IMR-90 (cell line): ENCODE measurements around the gene TTC7B. TPM values are rescaled to one million over a fixed set of nuclear protein-coding genes. Genes with fewer than 3 reads are reported as not detected.

Experiments used
- ATAC-seq: fragments of 200-7000 bp; cut with Tn5 transposase; 2 replicates; pipeline ENCODE4 v1.9.1; 2020; ENCODE audit warnings: low read depth, mild to moderate bottlenecking, moderate library complexity
- BruUV-seq: library from RNA; stranded (reverse); fragments of 400-500 nt; replicated peaks from 2 replicates; lab custom pipeline; 2021; lab: Mats Ljungman, UMichigan
- CTCF ChIA-PET: fragments of 300-600 bp; formaldehyde crosslinking; extraction: SDS; loops from one replicate; lab custom pipeline; 2021; ENCODE audit warnings: antibody characterized with exemption; lab: Yijun Ruan, JAX
- POLR2A ChIA-PET: fragments of 300-600 bp; sonication (Branson Sonifier 250); formaldehyde crosslinking; loops from one replicate; lab custom pipeline; 2022; ENCODE audit warnings: antibody characterized with exemption; ENCODE audit not compliant: unreplicated experiment; lab: Charles Lee
- DNase-seq: peaks from one replicate; pipeline ENCODE4 v3.0.0; 2013
- H2AFZ ChIP-seq: replicated peaks from 2 replicates; pipeline ENCODE3; 2013; ENCODE audit warnings: low read length, mild to moderate bottlenecking; ENCODE audit not compliant: poor library complexity
- H2AK5ac ChIP-seq: 2 replicates; pipeline ENCODE4 v1.6.1; 2013; ENCODE audit warnings: low read depth, low read length, inconsistent platforms
- H2AK9ac ChIP-seq: replicated peaks from 2 replicates; pipeline ENCODE3; 2013; ENCODE audit warnings: mild to moderate bottlenecking, low read depth, low read length, moderate library complexity; ENCODE audit not compliant: poor library complexity
- H2BK120ac ChIP-seq: 2 replicates; pipeline ENCODE4 v1.6.1; 2013; ENCODE audit warnings: low read depth, low read length, inconsistent platforms
- H2BK15ac ChIP-seq: 3 replicates; pipeline ENCODE4 v1.6.1; 2013; ENCODE audit warnings: low read depth, low read length, inconsistent platforms
- H2BK20ac ChIP-seq: 2 replicates; pipeline ENCODE4 v1.6.1; 2013; ENCODE audit warnings: low read depth, mild to moderate bottlenecking, inconsistent platforms, low read length, moderate library complexity
- H2BK5ac ChIP-seq: 2 replicates; pipeline ENCODE4 v1.6.1; 2013; ENCODE audit warnings: mild to moderate bottlenecking, low read depth, low read length, inconsistent platforms; ENCODE audit not compliant: poor library complexity, severe bottlenecking
- H3K14ac ChIP-seq: replicated peaks from 2 replicates; pipeline ENCODE4 v1.6.1; 2013; ENCODE audit warnings: low read depth, low read length, inconsistent platforms
- H3K18ac ChIP-seq: 2 replicates; pipeline ENCODE4 v1.6.1; 2013; ENCODE audit warnings: low read depth, low read length, control low read depth
- H3K23ac ChIP-seq: 2 replicates; pipeline ENCODE4 v1.6.1; 2013; ENCODE audit warnings: low read depth, low read length, inconsistent platforms
- H3K27ac ChIP-seq: 2 replicates; pipeline ENCODE4 v1.5.1; 2013; ENCODE audit warnings: mild to moderate bottlenecking, control low read depth, low read length; ENCODE audit not compliant: insufficient read depth
- H3K27me3 ChIP-seq: 2 replicates; pipeline ENCODE4 v1.6.1; 2013; ENCODE audit warnings: low read length; ENCODE audit not compliant: control insufficient read depth, insufficient read depth
- H3K36me3 ChIP-seq: 2 replicates; pipeline ENCODE4 v1.6.1; 2013; ENCODE audit warnings: low read length, mixed read lengths; ENCODE audit not compliant: control insufficient read depth, insufficient read depth
- H3K4ac ChIP-seq: 2 replicates; pipeline ENCODE4 v1.6.1; 2013; ENCODE audit warnings: low read depth, low read length, inconsistent platforms
- H3K4me1 ChIP-seq: 2 replicates; pipeline ENCODE4 v1.6.1; 2013; ENCODE audit warnings: low read length, mixed read lengths; ENCODE audit not compliant: control insufficient read depth, insufficient read depth
- H3K4me2 ChIP-seq: 2 replicates; pipeline ENCODE4 v1.6.1; 2013; ENCODE audit warnings: low read depth, mild to moderate bottlenecking, control low read depth, low read length, moderate library complexity
- H3K4me3 ChIP-seq: 2 replicates; pipeline ENCODE4 v1.5.1; 2013; ENCODE audit warnings: low read depth, mild to moderate bottlenecking, control low read depth, low read length, moderate library complexity; ENCODE audit not compliant: insufficient read depth
- H3K56ac ChIP-seq: 2 replicates; pipeline ENCODE4 v1.6.1; 2013; ENCODE audit warnings: low read length, inconsistent platforms; ENCODE audit not compliant: insufficient read depth; ENCODE audit errors: extremely low read depth
- H3K79me1 ChIP-seq, 2 experiments: 2 replicates each; pipeline ENCODE4 v1.6.1; 2013; ENCODE audit warnings: low read length in 2 of 2, inconsistent platforms in 1 of 2, low read depth in 1 of 2
- H3K9ac ChIP-seq: 2 replicates; pipeline ENCODE4 v1.6.1; 2013; ENCODE audit warnings: low read depth, low read length, control low read depth
- H3K9me1 ChIP-seq: 2 replicates; pipeline ENCODE4 v1.6.1; 2013; ENCODE audit warnings: low read length, inconsistent platforms; ENCODE audit not compliant: insufficient read depth
- H3K9me3 ChIP-seq: 2 replicates; pipeline ENCODE4 v1.6.1; 2013; ENCODE audit warnings: low read length; ENCODE audit not compliant: control insufficient read depth, insufficient read depth
- H4K20me1 ChIP-seq: 2 replicates; pipeline ENCODE4 v1.6.1; 2013; ENCODE audit warnings: low read length, inconsistent platforms; ENCODE audit not compliant: insufficient read depth
- H4K5ac ChIP-seq: 2 replicates; pipeline ENCODE4 v1.6.1; 2013; ENCODE audit warnings: mild to moderate bottlenecking, low read depth, low read length, control low read depth
- H4K8ac ChIP-seq, 2 experiments: 2 replicates each; pipeline ENCODE4 v1.6.1; 2013; ENCODE audit warnings: low read depth in 2 of 2, low read length in 2 of 2, control low read depth in 1 of 2, inconsistent platforms in 1 of 2
- H4K91ac ChIP-seq: 2 replicates; pipeline ENCODE4 v1.6.1; 2013; ENCODE audit warnings: low read depth, low read length, inconsistent platforms; ENCODE audit not compliant: insufficient read depth
- BHLHE40 ChIP-seq: fragments of 150-350 bp; IDR thresholded peaks from 2 replicates; pipeline ENCODE4 v1.6.1; 2016; ENCODE audit warnings: mild to moderate bottlenecking, low read depth, low read length
- FOS ChIP-seq: fragments of 150-350 bp; IDR thresholded peaks from 2 replicates; pipeline ENCODE4 v1.6.1; 2016; ENCODE audit warnings: low read depth, low read length
- NFE2L2 ChIP-seq: fragments of 150-350 bp; IDR thresholded peaks from 2 replicates; pipeline ENCODE4 v1.6.1; 2016; ENCODE audit warnings: low read depth, mild to moderate bottlenecking, low read length
- SMC3 ChIP-seq: fragments of 150-350 bp; IDR thresholded peaks from 2 replicates; pipeline ENCODE4 v1.6.1; 2016; ENCODE audit warnings: low read depth, mild to moderate bottlenecking, antibody characterized with exemption, low read length, moderate library complexity
- WGBS, 2 experiments: methylation state at CpG; one replicate each; pipeline versions ENCODE4 v1.1.5 to v1.1.7; 2013; ENCODE audit warnings: missing lambda C conversion rate in 2 of 2; ENCODE audit not compliant: insufficient read length in 1 of 2; ENCODE audit errors: extremely low coverage in 2 of 2; 5-methylcytosine and 5-hydroxymethylcytosine counted together
- dilution Hi-C: fragments of 300-500 bp; cut with HindIII; formaldehyde crosslinking; loops from one replicate; pipeline ENCODE4 v1.14.3; 2018; ENCODE audit warnings: low sequenced_read_pairs; ENCODE audit not compliant: unreplicated experiment
- in situ Hi-C: fragments of 300-500 bp; cut with MboI; formaldehyde crosslinking; loops from 3 replicates; pipeline ENCODE4 v1.14.3; 2019; ENCODE audit warnings: low sequenced_read_pairs, inconsistent platforms, mixed read lengths
- intact Hi-C: fragments of 100-400 bp; cut with micrococcal nuclease; formaldehyde crosslinking; loops from 2 replicates; pipeline ENCODE4 v1.10.0; 2022
- polyA plus RNA-seq, 3 experiments: library from polyadenylated mRNA; depleted of rRNA; stranded (reverse); fragments of >200 nt; gene quantifications; 2 replicates each; pipeline ENCODE4 v1.2.3, GENCODE V29; 2012; ENCODE audit warnings: low replicate concordance in 1 of 3
- total RNA-seq: library from RNA; depleted of rRNA; stranded (reverse); fragments of >200 nt; gene quantifications from 2 replicates; pipeline ENCODE4 v1.2.3, GENCODE V29; 2012

The TTC7B gene
- total and polyA plus RNA-seq, 2 of the 4 experiments (the other 2 are of a cell fraction), result 18.1 to 35.3 TPM

DNA sequence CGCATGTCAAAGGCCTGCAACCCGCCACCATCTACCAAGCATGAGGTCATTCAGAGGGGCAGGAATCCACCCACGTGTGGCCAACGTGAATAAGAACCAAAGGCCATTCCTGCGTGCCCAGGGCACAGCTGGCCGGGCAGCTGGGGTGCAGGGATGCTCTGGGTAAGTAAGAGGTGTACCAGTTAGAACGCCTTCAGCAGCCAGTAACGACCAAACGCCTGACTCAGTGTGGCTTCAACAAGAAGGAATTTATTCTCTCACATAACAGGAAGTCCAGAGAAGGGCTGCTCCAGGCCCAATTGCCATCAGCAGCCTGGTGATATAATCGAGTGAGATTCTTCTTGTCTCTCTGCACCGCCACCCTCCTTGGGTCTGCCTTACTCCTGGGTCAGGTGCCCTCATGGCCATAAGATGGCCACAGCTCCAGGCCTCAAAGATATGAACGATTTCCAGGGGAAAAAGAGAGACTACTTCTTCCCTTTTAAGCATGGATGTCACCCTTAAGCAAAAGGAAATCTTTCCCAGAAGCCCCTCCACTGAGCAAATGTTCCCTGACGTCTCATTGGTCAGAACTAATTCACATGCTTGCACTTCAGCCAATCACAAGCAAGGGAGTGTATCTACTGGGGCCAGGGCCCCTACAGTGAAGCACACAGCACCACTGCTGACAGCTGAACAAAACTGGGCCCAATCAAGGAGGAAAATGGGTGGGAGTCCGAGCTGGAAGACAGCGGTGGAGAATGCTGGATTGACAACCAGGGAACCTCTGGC, 7.3 kb downstream of the TTC7B start:
- 100% methylated on average over 1 of the region's 15 CpGs; no CpG with 5 or more reads in 1 of the 2 experiments for WGBS, 2 experiments
- Histone ChIP-seq H4K8ac (no peak overlapping the region), H3K27me3 (no peaks in the 10 kb centered on the region), H3K4ac (no peak overlapping the region), H3K4me2 (no peak overlapping the region), H2BK20ac (no peak overlapping the region; the same call in 1 of the 2 replicates), H3K14ac (no peak overlapping the region), H4K20me1 (peaks cover 31% of the 10 kb centered on the region; the same call in 1 of the 2 replicates), H3K9me3 (no peaks in the 10 kb centered on the region), H2AFZ (no peak overlapping the region), H2BK120ac (no peak overlapping the region), H2BK5ac (no peak overlapping the region), H2AK9ac (no peak overlapping the region), H3K18ac (no peak overlapping the region), H3K9me1 (peaks cover 8% of the 10 kb centered on the region), H3K23ac (no peak overlapping the region), H2BK15ac (no peak overlapping the region), H3K27ac (no peak overlapping the region), H4K5ac (no peak overlapping the region), H3K36me3 (no peaks in the 10 kb centered on the region), H3K4me3 (no peak overlapping the region), H3K79me1 (peaks cover 38 to 78% of the 10 kb centered on the region in 2 experiments), H4K91ac (no peak overlapping the region), H2AK5ac (no peak overlapping the region), H3K56ac (no peak overlapping the region), H3K4me1 (peaks cover 2% of the 10 kb centered on the region; the same call in 1 of the 2 replicates), H3K9ac (no peak overlapping the region)
- dilution Hi-C loops, result no loop called here
- ChIA-PET CTCF (no interaction called here), POLR2A (no interaction called here)
- no TSS peak for BruUV-seq
- peak; percentile 36 for ATAC-seq
- no peak for TF ChIP-seq SMC3
- no peak for TF ChIP-seq NFE2L2
- no peak for TF ChIP-seq BHLHE40
- TF ChIP-seq FOS, result no peak
- peak; percentile 25 for DNase-seq
- intact Hi-C loops, result no loop called here
- in situ Hi-C loops, result no loop called here
